ENCODE results near the gene TP53TG5.

The TP53TG5 gene

GRCh38 chr20:45405571-45406259, 27.6 kb upstream of the TP53TG5 start:
- no peak for DNase-seq

DNA sequence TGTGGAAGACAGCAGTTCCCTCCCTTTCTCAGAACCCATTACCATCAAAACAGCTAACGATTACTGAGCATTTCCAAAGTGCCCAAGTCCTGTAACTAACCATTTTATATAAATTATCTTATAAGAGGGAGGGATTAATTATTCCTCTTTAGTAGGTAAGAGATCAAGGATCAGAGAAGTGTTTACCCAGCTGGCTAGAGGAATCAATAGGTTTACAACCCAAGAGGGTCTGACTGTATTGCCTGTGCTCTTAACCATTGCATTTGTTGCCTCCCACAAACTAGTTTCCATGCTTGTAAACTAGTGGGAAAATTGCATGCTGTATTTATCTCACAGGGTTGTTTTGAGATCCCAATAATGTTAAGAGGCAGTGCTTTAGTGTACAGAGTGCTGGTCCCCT, 26.3 kb upstream of the TP53TG5 start:
- no peak for DNase-seq

- DNase-seq = no peak
These were observed 24.8 kb upstream of the TP53TG5 start for GRCh38 chr20:45402946-45403345.

DNA sequence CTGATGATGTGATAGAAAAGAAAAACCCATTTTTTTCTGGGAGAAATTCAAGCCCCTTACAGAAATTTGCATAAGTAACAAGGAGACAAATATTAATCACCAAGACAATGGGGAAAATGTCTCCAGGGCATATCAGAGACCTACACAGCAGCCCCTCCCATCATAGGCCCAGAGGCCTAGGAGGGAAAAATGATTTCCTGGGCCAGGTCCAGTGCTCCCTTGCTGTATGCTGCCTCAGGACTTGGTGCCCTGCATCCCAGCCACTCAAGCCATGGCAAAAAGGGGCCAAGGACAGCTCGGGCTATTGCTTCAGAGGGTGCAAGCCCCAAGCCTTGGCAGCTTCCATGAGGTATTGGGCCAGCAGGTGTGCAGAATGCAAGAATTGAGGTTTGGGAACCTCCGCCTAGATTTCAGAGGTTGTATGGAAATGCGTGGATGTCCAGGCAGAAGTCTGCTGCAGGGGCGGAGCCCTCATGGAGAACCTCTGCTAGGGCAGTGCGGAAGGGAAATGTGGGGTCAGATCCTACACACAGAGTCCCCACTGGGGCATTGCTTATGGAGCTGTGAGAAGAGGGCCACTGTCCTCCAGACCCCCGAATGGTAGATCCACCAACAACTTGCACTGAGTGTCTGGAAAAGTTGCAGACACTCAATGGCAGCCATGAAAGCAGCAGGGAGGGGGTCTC, 22.4 kb upstream of the TP53TG5 start:
- no peak for DNase-seq

GRCh38 chr20:45399018-45399417, 20.9 kb upstream of the TP53TG5 start:
- no peak for DNase-seq

DNA sequence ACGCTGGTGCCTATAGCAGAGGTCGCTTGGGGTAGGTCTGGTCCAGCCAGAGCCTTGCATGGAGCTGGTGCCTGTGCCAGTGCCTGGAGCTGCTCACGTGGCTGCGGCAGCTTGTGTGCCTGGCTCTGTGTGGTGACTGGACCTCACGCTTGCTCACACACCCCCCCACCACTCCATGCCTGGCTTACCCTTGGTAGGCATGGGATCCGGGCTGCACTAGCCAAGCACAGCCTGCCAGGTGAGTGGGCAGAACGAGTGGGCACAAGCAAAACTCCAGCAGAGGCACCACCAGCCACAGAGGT, 16.9 kb upstream of the TP53TG5 start:
- DNase-seq = no peak

DNA sequence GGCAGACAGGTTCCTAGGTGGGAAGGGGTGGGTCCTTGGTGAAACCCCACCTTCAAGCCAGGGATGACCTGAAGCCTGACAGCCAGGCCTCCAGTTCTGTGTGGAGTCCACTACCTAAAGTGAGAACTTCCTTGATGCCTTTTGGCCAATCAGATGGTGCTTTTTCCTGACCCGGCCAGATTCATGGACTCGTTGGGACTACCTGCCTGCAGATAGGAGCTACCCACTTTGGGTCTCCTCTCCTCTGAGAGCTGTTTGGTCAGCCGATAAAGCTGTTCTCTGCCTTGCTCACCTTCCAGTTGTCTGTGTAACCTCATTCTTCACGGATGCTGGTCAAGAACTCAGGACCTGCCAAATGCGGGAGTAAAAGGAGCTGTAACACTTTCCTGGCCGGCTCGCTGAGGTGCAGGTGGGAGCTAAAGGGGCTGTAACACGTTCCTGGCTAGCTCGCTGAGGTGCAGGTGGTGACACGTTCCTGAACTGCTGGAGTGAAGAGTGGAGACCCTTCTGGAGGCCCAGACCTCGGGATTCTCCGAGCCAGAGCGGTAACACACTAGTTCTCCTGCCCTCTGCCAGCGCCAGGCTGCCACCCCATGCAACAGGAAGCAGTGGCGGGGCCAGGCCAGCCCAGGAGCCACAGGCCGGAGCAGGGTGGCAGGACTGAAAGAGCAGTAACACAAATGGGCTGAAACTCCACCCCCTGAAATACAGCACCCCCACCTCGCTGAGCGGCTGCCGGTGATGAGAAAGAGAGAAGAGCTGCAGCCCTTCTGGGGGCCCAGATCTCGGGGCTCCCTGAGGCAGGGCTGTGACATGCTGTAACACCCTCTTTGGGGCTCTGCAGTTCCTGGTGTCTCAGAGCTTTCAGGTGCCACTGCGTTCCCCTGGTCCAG, 16.3 kb upstream of the TP53TG5 start:
- DNase-seq = no peak

- DNase-seq = no peak
These were observed 14.6 kb upstream of the TP53TG5 start for GRCh38 chr20:45392733-45393132.

DNA sequence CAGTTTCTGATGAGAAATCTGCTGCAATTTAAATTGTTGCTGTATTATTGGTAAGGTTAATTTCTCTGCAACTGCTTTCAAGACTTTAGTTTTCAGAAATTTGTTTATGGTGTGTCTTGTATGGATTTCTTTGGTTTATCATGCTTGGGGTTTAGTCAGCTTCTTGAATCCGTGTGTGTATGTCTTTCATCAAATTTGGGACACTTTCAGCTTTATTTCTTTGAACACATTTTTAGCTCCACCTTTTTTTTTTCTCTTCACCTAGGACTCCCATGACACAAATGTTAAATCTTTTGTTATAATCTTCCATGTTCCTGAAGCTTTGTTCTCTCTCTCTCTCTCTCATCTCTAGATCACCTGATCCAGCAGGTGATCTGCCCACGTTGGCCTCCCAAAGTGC, 13.4 kb upstream of the TP53TG5 start:
- no peak for DNase-seq

DNA sequence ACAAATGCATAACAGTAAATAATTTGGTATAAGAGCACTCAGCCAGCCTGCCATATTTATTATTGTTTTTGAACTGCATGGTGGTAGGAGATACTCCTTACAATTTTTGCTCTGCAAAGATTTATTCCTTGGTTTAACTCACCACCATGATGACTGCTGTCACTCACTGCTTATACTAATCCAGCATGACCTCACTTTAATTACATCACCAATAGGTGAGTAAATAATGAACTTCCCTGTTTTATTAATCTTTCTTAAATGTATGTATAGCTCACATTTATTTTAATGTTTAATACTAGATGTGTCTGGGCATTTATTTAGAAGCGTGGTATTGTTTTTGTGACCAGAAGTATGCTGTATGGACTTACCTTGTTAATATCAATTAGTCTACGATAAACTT, 12.8 kb upstream of the TP53TG5 start:
- DNase-seq = no peak

DNA sequence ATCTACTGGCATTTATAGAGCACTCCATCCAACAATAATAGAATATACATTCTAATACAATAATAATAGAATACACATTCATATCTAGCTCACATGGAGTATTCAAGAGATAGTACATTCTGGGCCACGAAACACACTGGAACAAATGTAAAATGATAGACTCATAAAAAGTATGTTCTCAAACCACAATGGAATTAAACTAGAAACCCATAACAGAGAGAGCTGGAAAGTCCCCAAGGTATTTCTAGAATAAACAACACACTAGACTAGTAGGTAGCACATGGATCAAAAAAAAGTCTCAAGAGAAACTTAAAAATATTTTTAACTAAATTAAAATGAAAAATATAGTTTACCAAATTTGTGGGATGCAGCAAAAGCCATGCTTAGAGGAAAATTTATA, 9.1 kb upstream of the TP53TG5 start:
- no peak for DNase-seq

- no peak for DNase-seq
These were observed 856 bp downstream of the TP53TG5 start for GRCh38 chr20:45377269-45377668.

DNA sequence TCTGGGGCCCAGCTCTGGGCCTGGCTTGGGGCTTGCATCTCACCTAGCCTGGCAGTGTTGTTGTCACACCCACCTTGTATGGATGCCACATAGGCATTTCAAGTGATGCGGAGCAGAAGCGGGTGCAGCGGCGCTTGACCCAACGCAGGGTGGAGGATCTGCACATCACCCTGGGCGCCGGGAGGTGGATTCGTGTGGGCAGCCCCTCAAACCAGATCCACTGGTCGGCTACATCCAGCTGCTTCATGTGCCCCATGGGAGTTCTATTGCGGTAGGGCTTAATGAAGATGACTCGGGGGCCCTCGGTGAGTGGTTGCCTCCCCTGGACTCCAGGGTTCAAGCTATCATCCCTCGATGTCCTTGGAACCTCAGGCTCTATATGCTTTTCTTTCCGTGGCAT, 3.2 kb downstream of the TP53TG5 start:
- no peak for DNase-seq

GRCh38 chr20:45374101-45374467, 4.0 kb downstream of the TP53TG5 start:
- DNase-seq = no peak

DNA sequence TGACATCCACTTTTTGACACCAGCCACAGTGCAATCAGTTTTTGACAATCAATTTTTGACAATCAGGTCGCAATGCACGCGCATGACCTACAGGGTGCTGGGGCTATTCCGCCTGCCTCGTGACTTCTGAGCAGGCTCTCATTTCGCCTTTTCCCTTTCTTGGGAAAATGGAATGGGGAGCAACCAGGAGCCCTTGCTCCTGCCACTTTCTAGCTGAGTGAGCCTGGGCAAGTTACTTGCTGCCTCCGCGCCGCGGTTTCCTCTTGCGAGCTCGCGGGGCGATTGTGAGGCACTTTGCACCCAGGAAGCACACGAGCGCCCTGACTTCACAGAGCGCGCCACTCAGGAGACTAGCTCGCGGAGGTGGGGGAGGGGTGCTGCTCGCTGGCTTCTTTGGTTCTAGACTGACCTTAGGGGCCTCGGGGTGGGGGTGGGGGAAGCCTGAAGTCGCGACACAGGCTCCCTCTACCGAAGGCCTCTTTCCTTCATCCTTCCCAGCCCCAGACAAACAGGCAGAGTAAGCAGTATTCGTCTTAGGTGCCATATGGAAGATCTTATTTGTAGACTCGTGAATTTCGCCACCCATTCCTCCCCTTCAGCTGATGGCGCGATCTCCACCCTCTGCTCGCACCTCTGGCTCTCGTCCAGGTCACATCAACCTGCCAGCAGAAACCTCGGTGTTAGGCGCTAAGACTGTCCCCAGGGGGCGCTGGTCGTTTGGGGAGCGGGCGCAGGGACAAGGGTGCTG, 4.6 kb downstream of the TP53TG5 start:
- peak; percentile 60 for DNase-seq

DNA sequence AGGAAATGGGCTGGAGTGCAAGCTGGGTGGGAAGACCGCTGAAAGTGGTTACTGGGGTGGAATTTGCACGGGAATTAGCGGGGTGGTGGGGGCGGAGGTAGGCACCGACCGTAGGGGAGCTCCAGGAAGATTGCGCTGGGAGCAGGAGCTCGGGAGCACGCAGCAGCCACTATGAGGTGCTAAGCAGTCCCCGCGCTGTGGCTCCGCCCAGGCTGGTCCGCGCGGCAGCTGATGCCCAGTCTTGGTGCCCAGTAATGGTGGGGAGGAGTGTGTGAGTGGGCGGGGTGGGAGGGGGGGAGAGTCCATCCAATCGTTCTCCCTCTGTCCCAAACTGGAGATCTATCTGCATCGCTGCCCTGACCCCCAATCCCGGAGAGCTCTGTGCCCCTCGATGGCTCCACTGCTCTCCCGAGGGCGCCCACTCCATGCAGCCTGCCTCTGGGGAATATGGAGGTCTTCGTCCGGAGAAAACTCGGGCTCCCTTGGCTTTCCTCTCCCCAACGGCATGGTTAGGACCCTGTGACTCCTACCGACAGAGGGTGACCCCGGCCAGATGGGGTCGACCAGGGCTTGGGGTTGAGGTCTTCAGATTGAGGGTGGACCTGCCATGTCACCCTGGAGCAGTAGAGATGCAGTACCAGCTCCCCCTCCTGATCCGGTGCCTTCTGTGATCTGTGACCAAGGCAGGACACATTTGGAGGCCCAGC, 5.3 kb downstream of the TP53TG5 start:
- no peak for DNase-seq

- DNase-seq = no peak
These were observed 5.9 kb downstream of the TP53TG5 start for GRCh38 chr20:45372241-45372640.

DNA sequence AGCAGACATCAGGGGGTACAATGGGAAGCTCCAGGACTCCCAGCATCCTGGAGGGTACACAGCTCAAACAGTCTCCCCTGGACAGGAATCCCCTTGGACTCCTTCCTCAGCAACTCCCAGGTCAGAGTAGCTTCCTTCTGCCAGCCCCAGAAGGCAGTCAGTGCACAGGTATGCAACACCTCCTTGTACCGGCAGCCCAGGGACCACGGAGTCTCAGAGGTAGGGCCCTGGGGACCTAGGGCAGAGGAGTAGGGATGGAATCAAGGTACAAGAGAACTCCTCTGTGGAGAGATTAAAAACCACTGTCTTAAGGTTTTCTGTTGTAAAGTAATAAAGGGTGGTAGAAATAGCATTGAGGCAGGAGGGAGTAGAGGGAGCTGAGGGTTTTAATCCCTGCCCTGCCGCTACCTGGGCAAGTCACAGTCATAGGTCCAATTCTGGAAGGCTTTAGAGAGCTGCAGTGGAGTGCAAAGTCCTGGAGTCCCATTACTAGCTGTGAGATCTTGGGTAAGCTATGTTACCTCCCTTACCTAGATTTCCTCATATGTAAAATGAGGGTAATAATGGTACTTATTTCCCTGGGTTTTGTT, 7.5 kb downstream of the TP53TG5 start:
- no peak for DNase-seq

- DNase-seq = no peak
These were observed 9.7 kb downstream of the TP53TG5 start for GRCh38 chr20:45368221-45368980.

DNA sequence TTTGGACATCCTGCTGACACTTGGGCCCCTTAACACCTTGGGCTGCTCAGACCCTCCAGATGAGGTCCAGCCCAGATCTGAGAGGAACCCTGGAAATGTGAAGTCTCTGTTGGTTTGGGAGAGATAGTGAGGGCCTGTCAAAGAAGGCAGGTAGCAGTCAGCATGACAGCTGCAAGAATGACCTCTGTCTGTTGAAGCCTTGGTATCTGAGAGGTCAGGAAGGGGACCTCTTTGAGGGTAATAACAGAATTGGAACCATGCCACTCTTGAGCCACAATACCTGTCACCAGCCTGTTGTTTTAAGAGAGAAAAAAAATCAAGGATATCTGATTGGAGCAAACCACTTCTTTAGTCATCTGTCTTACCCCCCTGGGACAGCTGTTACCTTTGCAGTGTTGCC, 11.0 kb downstream of the TP53TG5 start:
- no peak for DNase-seq

DNA sequence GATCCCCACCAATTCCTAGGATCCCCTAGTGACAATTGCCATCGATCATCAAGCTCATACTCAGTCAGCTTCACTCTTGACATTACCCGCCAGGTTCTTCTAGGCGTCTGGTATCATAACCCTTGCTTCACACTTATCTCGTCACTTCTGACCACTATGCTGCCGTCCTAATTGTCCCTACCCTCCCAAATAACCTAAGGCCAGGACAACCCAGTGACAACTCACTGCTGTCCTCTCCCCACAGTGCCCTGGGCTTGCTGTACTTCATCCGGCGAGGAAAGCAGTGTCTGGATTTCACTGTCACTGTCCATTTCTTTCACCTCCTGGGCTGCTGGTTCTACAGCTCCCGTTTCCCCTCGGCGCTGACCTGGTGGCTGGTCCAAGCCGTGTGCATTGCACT, 11.5 kb downstream of the TP53TG5 start:
- no peak for DNase-seq

All from activated gamma-delta T cell (primary cell).